HG03159 (cell line): ENCODE results near the gene HERPUD1.

Experiments used
- ATAC-seq: cut with Tn5 transposase; IDR thresholded peaks from one replicate; pipeline ENCODE4 v1.9.1; 2021; ENCODE audit warnings: mild to moderate bottlenecking, moderate library complexity; ENCODE audit not compliant: unreplicated experiment

Gene HERPUD1

GRCh38 chr16:56994311-56994710 lies 62.4 kb downstream of the HERPUD1 start:
- ATAC-seq, result no peak
